Measurements from ENCODE around the gene FGG.

DNA sequence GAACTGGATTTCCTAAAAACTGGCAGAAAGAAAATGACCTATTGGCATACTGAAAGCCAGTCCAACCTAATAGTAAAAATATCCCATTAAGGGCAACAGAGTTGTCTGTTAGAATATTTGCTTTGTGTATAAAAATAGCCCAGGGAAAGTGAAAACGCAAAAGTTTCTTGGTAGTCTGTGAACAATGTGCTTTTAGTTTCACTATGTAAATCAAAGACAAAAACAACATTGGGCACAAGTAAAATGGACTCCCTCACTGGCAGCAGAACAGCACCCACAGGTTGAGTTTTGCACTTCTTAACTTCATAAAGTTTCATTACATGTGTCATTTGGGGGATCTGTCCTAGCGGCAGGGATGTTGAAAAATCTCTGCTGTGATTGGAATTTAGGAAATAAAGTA is 4.3 kb upstream of the FGG start:
- TF ChIP-seq, protein P1, sequence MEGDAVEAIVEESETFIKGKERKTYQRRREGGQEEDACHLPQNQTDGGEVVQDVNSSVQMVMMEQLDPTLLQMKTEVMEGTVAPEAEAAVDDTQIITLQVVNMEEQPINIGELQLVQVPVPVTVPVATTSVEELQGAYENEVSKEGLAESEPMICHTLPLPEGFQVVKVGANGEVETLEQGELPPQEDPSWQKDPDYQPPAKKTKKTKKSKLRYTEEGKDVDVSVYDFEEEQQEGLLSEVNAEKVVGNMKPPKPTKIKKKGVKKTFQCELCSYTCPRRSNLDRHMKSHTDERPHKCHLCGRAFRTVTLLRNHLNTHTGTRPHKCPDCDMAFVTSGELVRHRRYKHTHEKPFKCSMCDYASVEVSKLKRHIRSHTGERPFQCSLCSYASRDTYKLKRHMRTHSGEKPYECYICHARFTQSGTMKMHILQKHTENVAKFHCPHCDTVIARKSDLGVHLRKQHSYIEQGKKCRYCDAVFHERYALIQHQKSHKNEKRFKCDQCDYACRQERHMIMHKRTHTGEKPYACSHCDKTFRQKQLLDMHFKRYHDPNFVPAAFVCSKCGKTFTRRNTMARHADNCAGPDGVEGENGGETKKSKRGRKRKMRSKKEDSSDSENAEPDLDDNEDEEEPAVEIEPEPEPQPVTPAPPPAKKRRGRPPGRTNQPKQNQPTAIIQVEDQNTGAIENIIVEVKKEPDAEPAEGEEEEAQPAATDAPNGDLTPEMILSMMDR (IDR thresholded peaks at IDR 0.05): no peak
- no peak for TF ChIP-seq POLR2A (IDR thresholded peaks at IDR 0.05)
